OCI-LY7 (cell line): ENCODE results near the gene MYBPC1.

Experiments used
- EZH2phosphoT487 ChIP-seq: fragments of 200-600 bp; sonication (generic); IDR thresholded peaks from 2 replicates; pipeline ENCODE4 v1.6.1; 2018; ENCODE audit warnings: low read depth, borderline replicate concordance, mild to moderate bottlenecking, mixed run types, antibody characterized with exemption, low read length, moderate library complexity, mixed read lengths
- TF ChIP-seq, protein P1 (sequence below): fragments of 200-600 bp; sonication (generic); conservative IDR thresholded peaks from 2 replicates; pipeline ENCODE4 v1.5.1; 2014; ENCODE audit warnings: mild to moderate bottlenecking, antibody characterized with exemption, low read length, moderate library complexity, mixed read lengths

DNA sequence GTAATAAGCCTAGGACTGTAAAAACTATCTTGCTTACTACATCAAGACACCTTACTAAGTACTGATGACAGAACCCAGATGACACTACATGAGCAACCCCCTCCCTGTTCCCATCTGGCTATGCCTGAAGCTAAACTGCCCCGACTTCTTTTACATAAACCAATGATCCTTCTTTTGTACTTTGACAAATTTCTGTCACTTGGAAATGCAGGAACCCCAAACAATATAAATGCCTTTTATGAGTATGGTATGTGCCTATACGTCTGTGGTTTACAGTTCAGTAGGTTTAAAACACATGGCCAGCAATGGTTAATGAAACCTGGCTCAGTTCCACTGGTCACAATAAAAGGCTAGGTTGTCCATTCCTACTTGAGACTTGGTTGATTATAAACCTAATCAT is 138.4 kb downstream of the MYBPC1 start:
- TF ChIP-seq, protein P1, sequence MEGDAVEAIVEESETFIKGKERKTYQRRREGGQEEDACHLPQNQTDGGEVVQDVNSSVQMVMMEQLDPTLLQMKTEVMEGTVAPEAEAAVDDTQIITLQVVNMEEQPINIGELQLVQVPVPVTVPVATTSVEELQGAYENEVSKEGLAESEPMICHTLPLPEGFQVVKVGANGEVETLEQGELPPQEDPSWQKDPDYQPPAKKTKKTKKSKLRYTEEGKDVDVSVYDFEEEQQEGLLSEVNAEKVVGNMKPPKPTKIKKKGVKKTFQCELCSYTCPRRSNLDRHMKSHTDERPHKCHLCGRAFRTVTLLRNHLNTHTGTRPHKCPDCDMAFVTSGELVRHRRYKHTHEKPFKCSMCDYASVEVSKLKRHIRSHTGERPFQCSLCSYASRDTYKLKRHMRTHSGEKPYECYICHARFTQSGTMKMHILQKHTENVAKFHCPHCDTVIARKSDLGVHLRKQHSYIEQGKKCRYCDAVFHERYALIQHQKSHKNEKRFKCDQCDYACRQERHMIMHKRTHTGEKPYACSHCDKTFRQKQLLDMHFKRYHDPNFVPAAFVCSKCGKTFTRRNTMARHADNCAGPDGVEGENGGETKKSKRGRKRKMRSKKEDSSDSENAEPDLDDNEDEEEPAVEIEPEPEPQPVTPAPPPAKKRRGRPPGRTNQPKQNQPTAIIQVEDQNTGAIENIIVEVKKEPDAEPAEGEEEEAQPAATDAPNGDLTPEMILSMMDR: no peak
- no peak for TF ChIP-seq EZH2phosphoT487
